ENCODE data around the gene TCEAL1. TPM values are rescaled to one million over a fixed set of nuclear protein-coding genes. Genes with fewer than 3 reads are reported as not detected.

Gene TCEAL1
- total and polyA plus RNA-seq, 2 of the 13 experiments (the other 11 are each of a cell fraction or from before 2014, with no cell fraction given): 11.2 to 14.8 TPM

DNA sequence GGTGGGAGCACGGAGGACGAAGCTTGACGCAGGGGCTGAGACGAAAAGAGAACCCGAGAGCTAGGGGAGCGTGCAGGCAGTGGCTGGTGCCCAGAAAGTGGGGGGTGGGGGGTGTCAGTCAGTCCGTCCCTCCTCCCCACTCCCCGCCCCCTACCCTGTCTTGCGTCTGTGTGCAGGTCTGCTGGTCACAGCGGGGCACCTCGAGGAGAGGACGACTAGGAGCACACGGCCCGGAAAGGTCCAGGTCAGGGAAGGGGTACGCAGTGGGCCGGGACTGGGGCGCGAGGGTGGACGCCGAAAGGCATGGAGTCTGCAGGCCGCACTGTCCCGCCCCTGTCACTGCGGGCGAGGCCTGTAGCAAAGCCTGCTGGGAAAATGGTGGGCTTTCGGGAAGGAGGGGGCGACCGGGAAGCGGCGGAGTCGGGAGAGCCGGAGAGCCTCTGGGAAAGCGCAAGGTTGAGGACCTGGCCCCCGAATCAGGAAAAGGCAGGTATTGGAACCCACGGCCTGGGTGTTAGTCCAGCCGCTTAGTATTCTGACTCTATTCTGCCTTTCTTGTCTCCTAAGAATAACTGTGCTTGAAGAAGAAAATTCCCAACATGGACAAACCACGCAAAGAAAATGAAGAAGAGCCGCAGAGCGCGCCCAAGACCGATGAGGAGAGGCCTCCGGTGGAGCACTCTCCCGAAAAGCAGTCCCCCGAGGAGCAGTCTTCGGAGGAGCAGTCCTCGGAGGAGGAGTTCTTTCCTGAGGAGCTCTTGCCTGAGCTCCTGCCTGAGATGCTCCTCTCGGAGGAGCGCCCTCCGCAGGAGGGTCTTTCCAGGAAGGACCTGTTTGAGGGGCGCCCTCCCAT is 769 bp downstream of the TCEAL1 start (continued):
- TF ChIP-seq, protein P1, sequence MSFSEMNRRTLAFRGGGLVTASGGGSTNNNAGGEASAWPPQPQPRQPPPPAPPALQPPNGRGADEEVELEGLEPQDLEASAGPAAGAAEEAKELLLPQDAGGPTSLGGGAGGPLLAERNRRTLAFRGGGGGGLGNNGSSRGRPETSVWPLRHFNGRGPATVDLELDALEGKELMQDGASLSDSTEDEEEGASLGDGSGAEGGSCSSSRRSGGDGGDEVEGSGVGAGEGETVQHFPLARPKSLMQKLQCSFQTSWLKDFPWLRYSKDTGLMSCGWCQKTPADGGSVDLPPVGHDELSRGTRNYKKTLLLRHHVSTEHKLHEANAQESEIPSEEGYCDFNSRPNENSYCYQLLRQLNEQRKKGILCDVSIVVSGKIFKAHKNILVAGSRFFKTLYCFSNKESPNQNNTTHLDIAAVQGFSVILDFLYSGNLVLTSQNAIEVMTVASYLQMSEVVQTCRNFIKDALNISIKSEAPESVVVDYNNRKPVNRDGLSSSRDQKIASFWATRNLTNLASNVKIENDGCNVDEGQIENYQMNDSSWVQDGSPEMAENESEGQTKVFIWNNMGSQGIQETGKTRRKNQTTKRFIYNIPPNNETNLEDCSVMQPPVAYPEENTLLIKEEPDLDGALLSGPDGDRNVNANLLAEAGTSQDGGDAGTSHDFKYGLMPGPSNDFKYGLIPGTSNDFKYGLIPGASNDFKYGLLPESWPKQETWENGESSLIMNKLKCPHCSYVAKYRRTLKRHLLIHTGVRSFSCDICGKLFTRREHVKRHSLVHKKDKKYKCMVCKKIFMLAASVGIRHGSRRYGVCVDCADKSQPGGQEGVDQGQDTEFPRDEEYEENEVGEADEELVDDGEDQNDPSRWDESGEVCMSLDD (CRISPR knock-in tag; IDR thresholded peaks at IDR 0.05; ENCODE audit: borderline replicate concordance): no peak
- no peak for TF ChIP-seq BRD4 (CRISPR knock-in tag; IDR thresholded peaks at IDR 0.05)
- TF ChIP-seq, protein P2, sequence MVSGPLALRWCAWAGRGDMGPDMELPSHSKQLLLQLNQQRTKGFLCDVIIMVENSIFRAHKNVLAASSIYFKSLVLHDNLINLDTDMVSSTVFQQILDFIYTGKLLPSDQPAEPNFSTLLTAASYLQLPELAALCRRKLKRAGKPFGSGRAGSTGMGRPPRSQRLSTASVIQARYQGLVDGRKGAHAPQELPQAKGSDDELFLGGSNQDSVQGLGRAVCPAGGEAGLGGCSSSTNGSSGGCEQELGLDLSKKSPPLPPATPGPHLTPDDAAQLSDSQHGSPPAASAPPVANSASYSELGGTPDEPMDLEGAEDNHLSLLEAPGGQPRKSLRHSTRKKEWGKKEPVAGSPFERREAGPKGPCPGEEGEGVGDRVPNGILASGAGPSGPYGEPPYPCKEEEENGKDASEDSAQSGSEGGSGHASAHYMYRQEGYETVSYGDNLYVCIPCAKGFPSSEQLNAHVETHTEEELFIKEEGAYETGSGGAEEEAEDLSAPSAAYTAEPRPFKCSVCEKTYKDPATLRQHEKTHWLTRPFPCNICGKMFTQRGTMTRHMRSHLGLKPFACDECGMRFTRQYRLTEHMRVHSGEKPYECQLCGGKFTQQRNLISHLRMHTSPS (CRISPR knock-in tag; IDR thresholded peaks at IDR 0.05; ENCODE audit: low read depth): no peak
- TF ChIP-seq HOXD1 (CRISPR knock-in tag; IDR thresholded peaks at IDR 0.05): no peak
- no peak for TF ChIP-seq ZMYM3 (CRISPR knock-in tag; IDR thresholded peaks at IDR 0.05)
- TF ChIP-seq, protein P3, sequence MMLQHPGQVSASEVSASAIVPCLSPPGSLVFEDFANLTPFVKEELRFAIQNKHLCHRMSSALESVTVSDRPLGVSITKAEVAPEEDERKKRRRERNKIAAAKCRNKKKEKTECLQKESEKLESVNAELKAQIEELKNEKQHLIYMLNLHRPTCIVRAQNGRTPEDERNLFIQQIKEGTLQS (CRISPR knock-in tag; IDR thresholded peaks at IDR 0.05): no peak
- TF ChIP-seq REPIN1 (CRISPR knock-in tag; IDR thresholded peaks at IDR 0.05; ENCODE audit: borderline replicate concordance, low read depth): no peak
- no peak for TF ChIP-seq ZNF256 (CRISPR knock-in tag; conservative IDR thresholded peaks at IDR 0.05)
- TF ChIP-seq GATAD1 (CRISPR knock-in tag; IDR thresholded peaks at IDR 0.05): 0 out of 2 replicates have a peak, but pooled peaks have one; percentile 19
- no peak for TF ChIP-seq FOXK2 (IDR thresholded peaks at IDR 0.05)
- TF ChIP-seq ZNF331 (CRISPR knock-in tag; IDR thresholded peaks at IDR 0.05): no peak
- no peak for TF ChIP-seq DNMT3B (CRISPR knock-in tag; conservative IDR thresholded peaks at IDR 0.05)
- TF ChIP-seq ZNF17 (CRISPR knock-in tag; IDR thresholded peaks at IDR 0.05): no peak
- TF ChIP-seq SRSF1 (optimal IDR thresholded peaks at IDR 0.05; ENCODE audit: low read depth, low read length): no peak
- TF ChIP-seq TBL1XR1 (IDR thresholded peaks at IDR 0.05; ENCODE audit: borderline replicate concordance, low read length, partially characterized antibody): no peak
- TF ChIP-seq ZNF441 (CRISPR knock-in tag; IDR thresholded peaks at IDR 0.05; ENCODE audit: borderline replicate concordance): no peak
- TF ChIP-seq ZFP90 (CRISPR knock-in tag; IDR thresholded peaks at IDR 0.05; ENCODE audit: borderline replicate concordance): no peak
- TF ChIP-seq ZNF780A (CRISPR knock-in tag; IDR thresholded peaks at IDR 0.05): no peak
- TF ChIP-seq SIN3B (IDR thresholded peaks at IDR 0.05; ENCODE audit: low read length): no peak
- TF ChIP-seq, protein P4, sequence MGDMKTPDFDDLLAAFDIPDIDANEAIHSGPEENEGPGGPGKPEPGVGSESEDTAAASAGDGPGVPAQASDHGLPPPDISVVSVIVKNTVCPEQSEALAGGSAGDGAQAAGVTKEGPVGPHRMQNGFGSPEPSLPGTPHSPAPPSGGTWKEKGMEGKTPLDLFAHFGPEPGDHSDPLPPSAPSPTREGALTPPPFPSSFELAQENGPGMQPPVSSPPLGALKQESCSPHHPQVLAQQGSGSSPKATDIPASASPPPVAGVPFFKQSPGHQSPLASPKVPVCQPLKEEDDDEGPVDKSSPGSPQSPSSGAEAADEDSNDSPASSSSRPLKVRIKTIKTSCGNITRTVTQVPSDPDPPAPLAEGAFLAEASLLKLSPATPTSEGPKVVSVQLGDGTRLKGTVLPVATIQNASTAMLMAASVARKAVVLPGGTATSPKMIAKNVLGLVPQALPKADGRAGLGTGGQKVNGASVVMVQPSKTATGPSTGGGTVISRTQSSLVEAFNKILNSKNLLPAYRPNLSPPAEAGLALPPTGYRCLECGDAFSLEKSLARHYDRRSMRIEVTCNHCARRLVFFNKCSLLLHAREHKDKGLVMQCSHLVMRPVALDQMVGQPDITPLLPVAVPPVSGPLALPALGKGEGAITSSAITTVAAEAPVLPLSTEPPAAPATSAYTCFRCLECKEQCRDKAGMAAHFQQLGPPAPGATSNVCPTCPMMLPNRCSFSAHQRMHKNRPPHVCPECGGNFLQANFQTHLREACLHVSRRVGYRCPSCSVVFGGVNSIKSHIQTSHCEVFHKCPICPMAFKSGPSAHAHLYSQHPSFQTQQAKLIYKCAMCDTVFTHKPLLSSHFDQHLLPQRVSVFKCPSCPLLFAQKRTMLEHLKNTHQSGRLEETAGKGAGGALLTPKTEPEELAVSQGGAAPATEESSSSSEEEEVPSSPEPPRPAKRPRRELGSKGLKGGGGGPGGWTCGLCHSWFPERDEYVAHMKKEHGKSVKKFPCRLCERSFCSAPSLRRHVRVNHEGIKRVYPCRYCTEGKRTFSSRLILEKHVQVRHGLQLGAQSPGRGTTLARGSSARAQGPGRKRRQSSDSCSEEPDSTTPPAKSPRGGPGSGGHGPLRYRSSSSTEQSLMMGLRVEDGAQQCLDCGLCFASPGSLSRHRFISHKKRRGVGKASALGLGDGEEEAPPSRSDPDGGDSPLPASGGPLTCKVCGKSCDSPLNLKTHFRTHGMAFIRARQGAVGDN (CRISPR knock-in tag; IDR thresholded peaks at IDR 0.05): peak; percentile 90
- TF ChIP-seq ZNF605 (CRISPR knock-in tag; IDR thresholded peaks at IDR 0.05): no peak
